Right lobe of liver (tissue), 4 donors: ENCODE results near the gene UFD1.

ENCODE experiments used
- CTCF ChIP-seq, 4 donors: fragments of 200-600 bp in 3 of 4; fragments of 450-650 bp in 1 of 4; IDR thresholded peaks; one replicate each; pipeline versions ENCODE4 v1.5.1 to v1.8.0; 2016 to 2022; ENCODE audit warnings: antibody characterized with exemption in 4 of 4, mild to moderate bottlenecking in 2 of 4
- POLR2A ChIP-seq: fragments of 450-650 bp; IDR thresholded peaks from one replicate; pipeline ENCODE4 v1.6.1; 2017; ENCODE audit warnings: antibody characterized with exemption, mild to moderate bottlenecking
- donor health status: DM: no; HTN: no; CAD: no.
- donor health status: DM: no; HTN: no; CAD: no.
- donor health status: DM: no; HTN: yes; CAD: no.

- TF ChIP-seq CTCF (IDR thresholded peaks at IDR 0.05) (no peak), POLR2A (no peak)
These were observed 36.8 kb downstream of the UFD1 start for GRCh38 chr22:19442166-19442565.
